Measurements from ENCODE around the gene XPA.

The XPA gene

GRCh38 chr9:97689401-97690180 lies 7.5 kb downstream of the XPA start:
- H3K9me3 Mint-ChIP-seq = no peaks in the 10 kb centered on the region
- peaks cover 56% of the 10 kb centered on the region for H3K36me3 Mint-ChIP-seq
- H3K27me3 Mint-ChIP-seq = no peaks in the 10 kb centered on the region
- H3K27ac Mint-ChIP-seq = no peak overlapping the region
- no peak overlapping the region for H3K4me3 Mint-ChIP-seq
- no peak for ATAC-seq
- H3K4me1 Mint-ChIP-seq = peaks cover 28% of the 10 kb centered on the region

- no peak overlapping the region for H3K27ac Mint-ChIP-seq
- peaks cover 60% of the 10 kb centered on the region for H3K36me3 Mint-ChIP-seq
Measured at GRCh38 chr9:97688654-97689053, 8.5 kb downstream of the XPA start.

GRCh38 chr9:97682242-97682641 lies 14.9 kb downstream of the XPA start:
- H3K27ac Mint-ChIP-seq = no peak overlapping the region
- ATAC-seq = no peak
- peaks cover 43% of the 10 kb centered on the region for H3K36me3 Mint-ChIP-seq
- H3K9me3 Mint-ChIP-seq = no peaks in the 10 kb centered on the region
- no peak overlapping the region for H3K4me3 Mint-ChIP-seq
- no peaks in the 10 kb centered on the region for H3K27me3 Mint-ChIP-seq
- H3K4me1 Mint-ChIP-seq = no peaks in the 10 kb centered on the region

More at GRCh38 chr9:97688654-97689053, 8.5 kb downstream of the XPA start:
- no peaks in the 10 kb centered on the region for H3K9me3 Mint-ChIP-seq
- no peak overlapping the region for H3K4me3 Mint-ChIP-seq
- peaks cover 19% of the 10 kb centered on the region for H3K4me1 Mint-ChIP-seq
- ATAC-seq = no peak
- H3K27me3 Mint-ChIP-seq = no peaks in the 10 kb centered on the region

GRCh38 chr9:97675655-97676054 lies 21.5 kb downstream of the XPA start:
- peaks cover 7% of the 10 kb centered on the region for H3K4me1 Mint-ChIP-seq
- no peaks in the 10 kb centered on the region for H3K9me3 Mint-ChIP-seq
- H3K27ac Mint-ChIP-seq = peak overlapping the region; percentile 20
- H3K4me3 Mint-ChIP-seq = no peak overlapping the region
- H3K27me3 Mint-ChIP-seq = no peaks in the 10 kb centered on the region
- ATAC-seq = no peak
- H3K36me3 Mint-ChIP-seq = peaks cover 54% of the 10 kb centered on the region

GRCh38 chr9:97673922-97674321 lies 23.2 kb downstream of the XPA start:
- Mint-ChIP-seq H3K9me3 (no peaks in the 10 kb centered on the region), H3K27ac (no peak overlapping the region), H3K36me3 (peaks cover 55% of the 10 kb centered on the region), H3K27me3 (no peaks in the 10 kb centered on the region), H3K4me1 (peaks cover 7% of the 10 kb centered on the region), H3K4me3 (no peak overlapping the region)
- no peak for ATAC-seq

GRCh38 chr9:97672403-97672802 lies 24.7 kb downstream of the XPA start:
- H3K36me3 Mint-ChIP-seq = peaks cover 46% of the 10 kb centered on the region
- no peak for ATAC-seq
- no peak overlapping the region for H3K4me3 Mint-ChIP-seq
- no peaks in the 10 kb centered on the region for H3K9me3 Mint-ChIP-seq
- peaks cover 7% of the 10 kb centered on the region for H3K4me1 Mint-ChIP-seq
- no peak overlapping the region for H3K27ac Mint-ChIP-seq
- no peaks in the 10 kb centered on the region for H3K27me3 Mint-ChIP-seq

- Mint-ChIP-seq H3K9me3 (no peaks in the 10 kb centered on the region), H3K27me3 (no peaks in the 10 kb centered on the region), H3K4me1 (peaks cover 8% of the 10 kb centered on the region), H3K36me3 (peaks cover 53% of the 10 kb centered on the region), H3K4me3 (no peak overlapping the region), H3K27ac (no peak overlapping the region)
- no peak for ATAC-seq
Measured at GRCh38 chr9:97670586-97670985, 26.6 kb downstream of the XPA start.

GRCh38 chr9:97668485-97668884 lies 28.7 kb downstream of the XPA start:
- ATAC-seq = no peak
- H3K4me1 Mint-ChIP-seq = peaks cover 6% of the 10 kb centered on the region
- H3K36me3 Mint-ChIP-seq = peaks cover 49% of the 10 kb centered on the region
- H3K4me3 Mint-ChIP-seq = no peak overlapping the region
- H3K27me3 Mint-ChIP-seq = no peaks in the 10 kb centered on the region
- H3K27ac Mint-ChIP-seq = no peak overlapping the region
- H3K9me3 Mint-ChIP-seq = no peaks in the 10 kb centered on the region

- Mint-ChIP-seq H3K4me1 (peaks cover 6% of the 10 kb centered on the region), H3K36me3 (peaks cover 52% of the 10 kb centered on the region), H3K4me3 (no peak overlapping the region), H3K9me3 (no peaks in the 10 kb centered on the region), H3K27ac (peak overlapping the region; percentile 53), H3K27me3 (no peaks in the 10 kb centered on the region)
- ATAC-seq = no peak
Measured at GRCh38 chr9:97666907-97667686, 30.0 kb downstream of the XPA start.

GRCh38 chr9:97665742-97666141 lies 31.4 kb downstream of the XPA start:
- no peak for ATAC-seq
- H3K9me3 Mint-ChIP-seq = no peaks in the 10 kb centered on the region
- no peak overlapping the region for H3K27ac Mint-ChIP-seq
- H3K27me3 Mint-ChIP-seq = no peaks in the 10 kb centered on the region
- no peak overlapping the region for H3K4me3 Mint-ChIP-seq
- H3K36me3 Mint-ChIP-seq = peaks cover 52% of the 10 kb centered on the region
- H3K4me1 Mint-ChIP-seq = peaks cover 6% of the 10 kb centered on the region

- no peak overlapping the region for H3K4me3 Mint-ChIP-seq
- no peaks in the 10 kb centered on the region for H3K27me3 Mint-ChIP-seq
- peaks cover 74% of the 10 kb centered on the region for H3K36me3 Mint-ChIP-seq
- peak overlapping the region; percentile 23 for H3K27ac Mint-ChIP-seq
- ATAC-seq = no peak
- no peaks in the 10 kb centered on the region for H3K9me3 Mint-ChIP-seq
- H3K4me1 Mint-ChIP-seq = peaks cover 13% of the 10 kb centered on the region
Measured at GRCh38 chr9:97660847-97661246, 36.3 kb downstream of the XPA start.

- Mint-ChIP-seq H3K4me3 (no peak overlapping the region), H3K9me3 (no peaks in the 10 kb centered on the region), H3K4me1 (peaks cover 13% of the 10 kb centered on the region), H3K27ac (peak overlapping the region; percentile 23), H3K27me3 (no peaks in the 10 kb centered on the region), H3K36me3 (peaks cover 74% of the 10 kb centered on the region)
- ATAC-seq = no peak
Measured at GRCh38 chr9:97660340-97660739, 36.8 kb downstream of the XPA start.

GRCh38 chr9:97659771-97660170 lies 37.4 kb downstream of the XPA start:
- Mint-ChIP-seq H3K4me1 (peaks cover 13% of the 10 kb centered on the region), H3K27me3 (no peaks in the 10 kb centered on the region), H3K9me3 (no peaks in the 10 kb centered on the region), H3K4me3 (no peak overlapping the region), H3K27ac (peak overlapping the region; percentile 23), H3K36me3 (peaks cover 75% of the 10 kb centered on the region)
- ATAC-seq = no peak

GRCh38 chr9:97658707-97659106 lies 38.4 kb downstream of the XPA start:
- Mint-ChIP-seq H3K36me3 (peaks cover 75% of the 10 kb centered on the region), H3K4me3 (no peak overlapping the region), H3K9me3 (no peaks in the 10 kb centered on the region), H3K27ac (peak overlapping the region; percentile 23), H3K27me3 (no peaks in the 10 kb centered on the region), H3K4me1 (peaks cover 13% of the 10 kb centered on the region)
- no peak for ATAC-seq

GRCh38 chr9:97651646-97652045 lies 45.5 kb downstream of the XPA start:
- Mint-ChIP-seq H3K4me3 (no peak overlapping the region), H3K27ac (no peak overlapping the region), H3K9me3 (no peaks in the 10 kb centered on the region), H3K27me3 (no peaks in the 10 kb centered on the region), H3K36me3 (peaks cover 50% of the 10 kb centered on the region), H3K4me1 (no peaks in the 10 kb centered on the region)
- no peak for ATAC-seq

GRCh38 chr9:97647996-97648395 lies 49.1 kb downstream of the XPA start:
- no peaks in the 10 kb centered on the region for H3K27me3 Mint-ChIP-seq
- H3K4me1 Mint-ChIP-seq = no peaks in the 10 kb centered on the region
- ATAC-seq = no peak
- H3K9me3 Mint-ChIP-seq = no peaks in the 10 kb centered on the region
- H3K4me3 Mint-ChIP-seq = no peak overlapping the region
- no peak overlapping the region for H3K27ac Mint-ChIP-seq
- H3K36me3 Mint-ChIP-seq = peaks cover 29% of the 10 kb centered on the region
